ENCODE measurements around the gene ZYX. TPM values are rescaled to one million over a fixed set of nuclear protein-coding genes. Genes with fewer than 3 reads are reported as not detected.
A peak's percentile ranks its signal among the peaks of the same experiment; 100 is the strongest.

The ZYX gene, protein sequence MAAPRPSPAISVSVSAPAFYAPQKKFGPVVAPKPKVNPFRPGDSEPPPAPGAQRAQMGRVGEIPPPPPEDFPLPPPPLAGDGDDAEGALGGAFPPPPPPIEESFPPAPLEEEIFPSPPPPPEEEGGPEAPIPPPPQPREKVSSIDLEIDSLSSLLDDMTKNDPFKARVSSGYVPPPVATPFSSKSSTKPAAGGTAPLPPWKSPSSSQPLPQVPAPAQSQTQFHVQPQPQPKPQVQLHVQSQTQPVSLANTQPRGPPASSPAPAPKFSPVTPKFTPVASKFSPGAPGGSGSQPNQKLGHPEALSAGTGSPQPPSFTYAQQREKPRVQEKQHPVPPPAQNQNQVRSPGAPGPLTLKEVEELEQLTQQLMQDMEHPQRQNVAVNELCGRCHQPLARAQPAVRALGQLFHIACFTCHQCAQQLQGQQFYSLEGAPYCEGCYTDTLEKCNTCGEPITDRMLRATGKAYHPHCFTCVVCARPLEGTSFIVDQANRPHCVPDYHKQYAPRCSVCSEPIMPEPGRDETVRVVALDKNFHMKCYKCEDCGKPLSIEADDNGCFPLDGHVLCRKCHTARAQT
- total RNA-seq (2014; rRNA removed; shearing (Covaris generic); ENCODE audit: low replicate concordance) = 9.2 and 12.0 TPM in 2 replicates

DNA sequence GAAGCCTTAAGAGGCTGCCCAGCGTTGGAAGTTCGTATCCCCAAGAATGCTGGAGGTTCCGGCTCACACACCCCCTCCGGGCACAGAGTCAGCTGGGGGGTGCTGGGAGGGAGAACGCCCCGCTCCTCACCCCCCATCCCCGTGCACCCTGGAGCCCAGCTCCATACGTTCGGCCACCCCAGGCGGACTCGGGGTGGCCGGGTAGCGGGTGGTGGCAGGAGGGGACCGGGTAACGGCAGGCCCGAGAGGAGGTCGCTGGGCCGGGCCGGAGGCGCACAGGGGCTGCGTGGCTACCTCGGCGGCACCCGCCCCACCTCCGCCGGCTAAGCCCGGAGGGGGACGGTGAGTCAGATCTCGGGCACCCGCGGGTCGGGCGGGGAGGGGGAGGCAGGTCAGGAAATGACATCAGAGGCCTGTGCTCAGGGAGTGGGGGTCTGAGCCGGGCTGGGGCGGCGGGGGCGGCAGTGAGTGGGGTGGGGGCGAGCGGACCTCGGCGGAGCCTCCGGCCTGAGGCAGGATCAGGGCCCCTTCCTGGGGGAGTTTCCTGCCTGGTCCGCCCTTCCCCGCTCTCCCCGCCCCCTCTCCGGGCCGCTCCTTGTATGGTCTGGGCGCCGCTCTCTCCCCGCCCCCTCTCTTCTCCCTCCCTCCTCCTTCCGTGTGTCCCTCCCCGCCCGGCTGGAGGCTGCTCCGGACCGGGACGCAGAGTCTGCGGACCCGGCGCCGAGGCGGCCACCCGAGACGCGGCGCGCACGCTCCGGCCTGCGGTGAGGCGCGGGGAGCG, at the start of gene ZYX:
TSS of gene ZYX (plus strand) at position 700 of the 781 bp plus-strand sequence. CDS start 227 bp downstream, outside the sequence.
- H3K4me3 ChIP-seq (ENCODE audit: low read length) = peak within 1 kb of the TSS; percentile 83
- H3K27me3 ChIP-seq (ENCODE audit: low read length) = no peaks in the 10 kb centered on the region
- peaks cover 9% of the 10 kb centered on the region for H3K4me1 ChIP-seq (ENCODE audit: low read length)
- peak within 1 kb of the TSS; percentile 82 for H2AFZ ChIP-seq (ENCODE audit: low read length)
- no peak within 1 kb of the TSS for H3K27ac ChIP-seq (ENCODE audit: low read length)
- H3K9ac ChIP-seq (ENCODE audit: low read length) = peak within 1 kb of the TSS; percentile 85
- H3K79me2 ChIP-seq (ENCODE audit: low read length) = no peaks in the 10 kb centered on the region
- no peaks in the 10 kb centered on the region for H3K9me2 ChIP-seq (replicated peaks; ENCODE audit: insufficient read depth, low read length)
- no peaks in the 10 kb centered on the region for H3K9me3 ChIP-seq (ENCODE audit: low read length)
- peak; percentile 91 for DNase-seq
- H4K20me1 ChIP-seq (ENCODE audit: insufficient read depth, low read depth, low read length) = no peaks in the 10 kb centered on the region
- H3K36me3 ChIP-seq (ENCODE audit: insufficient read depth, low read length) = no peaks in the 10 kb centered on the region
- peak within 1 kb of the TSS; percentile 89 for H3K4me2 ChIP-seq (ENCODE audit: low read depth, low read length, poor library complexity, severe bottlenecking)

DNA sequence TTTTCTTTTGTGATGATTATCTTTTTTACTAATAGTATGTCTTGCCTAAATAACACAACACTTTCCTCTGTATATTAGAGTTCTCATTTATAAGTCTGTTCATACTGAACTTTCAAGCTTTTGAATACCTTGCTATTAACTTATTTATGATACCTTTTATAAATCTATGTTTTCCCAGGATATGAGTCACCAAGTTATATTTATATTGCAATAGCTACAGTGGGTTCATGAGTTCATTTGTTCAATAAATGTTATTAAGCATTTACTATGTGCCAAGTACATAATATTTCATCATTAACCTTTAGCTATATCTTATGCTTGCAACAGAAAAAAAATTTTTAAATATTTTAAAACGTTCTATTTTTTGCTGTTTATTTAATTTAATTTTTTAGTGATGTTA, 46.9 kb upstream of the ZYX start:
- no peaks in the 10 kb centered on the region for H3K4me1 ChIP-seq (ENCODE audit: low read length)
- H3K27ac ChIP-seq (ENCODE audit: low read length) = no peak overlapping the region
- H3K4me3 ChIP-seq (ENCODE audit: low read length) = no peak overlapping the region
- no peaks in the 10 kb centered on the region for H3K36me3 ChIP-seq (ENCODE audit: insufficient read depth, low read length)
- H3K9me2 ChIP-seq (replicated peaks; ENCODE audit: insufficient read depth, low read length) = no peaks in the 10 kb centered on the region
- H3K27me3 ChIP-seq (ENCODE audit: low read length) = no peaks in the 10 kb centered on the region
- no peak overlapping the region for H2AFZ ChIP-seq (ENCODE audit: low read length)
- no peak overlapping the region for H3K9ac ChIP-seq (ENCODE audit: low read length)
- no peak overlapping the region for H3K4me2 ChIP-seq (ENCODE audit: low read depth, low read length, poor library complexity, severe bottlenecking)
- no peak for DNase-seq
- H3K79me2 ChIP-seq (ENCODE audit: low read length) = no peaks in the 10 kb centered on the region
- H4K20me1 ChIP-seq (ENCODE audit: insufficient read depth, low read depth, low read length) = no peaks in the 10 kb centered on the region
- H3K9me3 ChIP-seq (ENCODE audit: low read length) = no peaks in the 10 kb centered on the region

DNA sequence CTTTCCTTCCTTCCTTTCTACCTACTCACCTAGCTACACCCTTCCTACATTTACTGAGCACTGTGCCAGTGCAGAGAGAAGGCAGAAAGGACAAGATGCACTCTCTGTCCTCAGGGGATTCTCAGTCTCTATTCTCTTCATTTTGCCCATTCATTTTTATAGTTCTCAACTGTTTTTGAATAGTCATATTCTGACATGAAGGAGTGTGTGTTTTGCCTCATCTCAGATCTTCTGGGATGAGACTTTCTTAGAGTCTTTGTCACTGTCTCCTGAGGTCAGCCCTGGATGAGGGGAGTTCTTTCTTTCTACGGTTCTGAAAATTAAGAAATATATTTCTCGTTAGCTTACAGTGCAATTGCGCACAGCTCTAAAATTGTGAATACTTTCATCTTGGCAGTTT, 43.9 kb upstream of the ZYX start:
- Histone ChIP-seq H2AFZ (ENCODE audit: low read length) (no peak overlapping the region), H3K27ac (ENCODE audit: low read length) (no peak overlapping the region), H3K4me3 (ENCODE audit: low read length) (no peak overlapping the region), H3K79me2 (ENCODE audit: low read length) (no peaks in the 10 kb centered on the region), H3K36me3 (ENCODE audit: insufficient read depth, low read length) (no peaks in the 10 kb centered on the region), H3K9me2 (replicated peaks; ENCODE audit: insufficient read depth, low read length) (no peaks in the 10 kb centered on the region), H3K4me1 (ENCODE audit: low read length) (no peaks in the 10 kb centered on the region), H3K4me2 (ENCODE audit: low read depth, low read length, poor library complexity, severe bottlenecking) (no peak overlapping the region), H4K20me1 (ENCODE audit: insufficient read depth, low read depth, low read length) (no peaks in the 10 kb centered on the region), H3K9ac (ENCODE audit: low read length) (no peak overlapping the region), H3K9me3 (ENCODE audit: low read length) (no peaks in the 10 kb centered on the region), H3K27me3 (ENCODE audit: low read length) (no peaks in the 10 kb centered on the region)
- DNase-seq = no peak

DNA sequence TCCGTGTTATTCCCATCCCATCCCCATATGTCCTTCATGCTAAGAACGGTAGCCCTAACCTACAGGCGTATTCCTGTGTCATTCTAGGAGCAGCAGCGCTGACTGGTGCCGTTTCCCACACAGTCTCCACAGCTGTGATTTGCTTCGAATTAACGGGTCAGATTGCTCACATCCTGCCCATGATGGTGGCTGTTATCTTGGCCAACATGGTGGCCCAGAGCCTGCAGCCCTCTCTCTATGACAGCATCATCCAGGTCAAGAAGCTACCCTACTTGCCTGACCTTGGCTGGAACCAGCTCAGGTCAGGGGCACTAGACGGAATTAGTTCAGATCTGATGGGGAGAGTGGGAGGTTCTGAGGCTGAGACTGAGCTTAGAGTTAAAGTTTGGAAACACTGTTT, 39.3 kb upstream of the ZYX start:
- Histone ChIP-seq H4K20me1 (ENCODE audit: insufficient read depth, low read depth, low read length) (no peaks in the 10 kb centered on the region), H3K36me3 (ENCODE audit: insufficient read depth, low read length) (no peaks in the 10 kb centered on the region), H3K9me2 (replicated peaks; ENCODE audit: insufficient read depth, low read length) (no peaks in the 10 kb centered on the region), H2AFZ (ENCODE audit: low read length) (no peak overlapping the region), H3K9me3 (ENCODE audit: low read length) (no peaks in the 10 kb centered on the region), H3K79me2 (ENCODE audit: low read length) (no peaks in the 10 kb centered on the region), H3K27ac (ENCODE audit: low read length) (no peak overlapping the region), H3K4me2 (ENCODE audit: low read depth, low read length, poor library complexity, severe bottlenecking) (no peak overlapping the region), H3K9ac (ENCODE audit: low read length) (no peak overlapping the region), H3K4me1 (ENCODE audit: low read length) (no peaks in the 10 kb centered on the region), H3K4me3 (ENCODE audit: low read length) (no peak overlapping the region), H3K27me3 (ENCODE audit: low read length) (no peaks in the 10 kb centered on the region)
- no peak for DNase-seq

DNA sequence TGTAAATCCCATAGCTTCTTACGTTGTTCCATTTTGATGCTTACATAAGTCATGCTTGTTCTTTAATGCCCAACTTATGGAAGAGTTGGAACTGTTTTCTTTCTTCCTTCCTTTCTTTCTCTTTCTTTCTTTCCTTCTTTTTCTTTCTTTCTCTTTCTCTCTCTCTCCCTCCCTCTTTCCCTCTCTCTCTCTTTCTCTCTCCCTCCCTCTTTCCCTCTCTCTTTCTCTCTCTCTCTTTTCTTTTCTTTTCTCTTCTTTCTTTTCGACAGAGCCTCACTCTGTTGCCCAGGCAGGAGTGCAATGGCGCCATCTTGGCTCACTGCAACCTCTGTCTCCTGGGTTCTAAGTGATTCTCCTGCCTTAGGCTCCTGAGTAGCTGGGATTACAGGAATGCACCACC, 37.5 kb upstream of the ZYX start:
- DNase-seq = no peak

DNA sequence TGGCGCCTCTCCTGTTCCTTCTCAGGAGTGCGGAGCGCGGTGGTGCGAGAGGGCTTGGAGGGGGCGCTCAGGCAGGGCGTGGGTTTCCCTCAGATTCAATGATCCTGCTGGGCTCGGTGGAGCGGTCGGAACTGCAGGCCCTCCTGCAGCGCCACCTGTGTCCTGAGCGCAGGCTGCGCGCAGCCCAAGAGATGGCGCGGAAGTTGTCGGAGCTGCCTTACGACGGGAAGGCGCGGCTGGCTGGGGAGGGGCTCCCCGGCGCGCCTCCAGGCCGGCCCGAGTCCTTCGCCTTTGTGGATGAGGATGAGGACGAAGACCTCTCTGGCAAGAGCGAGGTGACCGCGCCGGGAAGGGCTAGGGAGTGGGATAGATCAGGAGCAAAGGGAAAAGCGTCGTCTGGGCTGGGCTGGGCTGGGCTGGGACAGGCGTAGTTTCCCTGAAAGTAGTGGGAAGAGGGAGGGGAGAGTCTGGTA, 35.7 kb upstream of the ZYX start:
- Histone ChIP-seq H3K79me2 (ENCODE audit: low read length) (no peaks in the 10 kb centered on the region), H3K4me2 (ENCODE audit: low read depth, low read length, poor library complexity, severe bottlenecking) (no peak overlapping the region), H3K27me3 (ENCODE audit: low read length) (no peaks in the 10 kb centered on the region), H3K4me3 (ENCODE audit: low read length) (no peak overlapping the region), H2AFZ (ENCODE audit: low read length) (no peak overlapping the region), H3K27ac (ENCODE audit: low read length) (no peak overlapping the region), H3K9me3 (ENCODE audit: low read length) (no peaks in the 10 kb centered on the region), H3K9me2 (replicated peaks; ENCODE audit: insufficient read depth, low read length) (no peaks in the 10 kb centered on the region), H3K4me1 (ENCODE audit: low read length) (no peaks in the 10 kb centered on the region), H3K9ac (ENCODE audit: low read length) (no peak overlapping the region), H3K36me3 (ENCODE audit: insufficient read depth, low read length) (no peaks in the 10 kb centered on the region), H4K20me1 (ENCODE audit: insufficient read depth, low read depth, low read length) (no peaks in the 10 kb centered on the region)
- no peak for DNase-seq

More for the DNA sequence above, 37.5 kb upstream of the ZYX start:
- no peak overlapping the region for H3K27ac ChIP-seq (ENCODE audit: low read length)
- H3K79me2 ChIP-seq (ENCODE audit: low read length) = no peaks in the 10 kb centered on the region
- no peaks in the 10 kb centered on the region for H3K36me3 ChIP-seq (ENCODE audit: insufficient read depth, low read length)
- no peaks in the 10 kb centered on the region for H4K20me1 ChIP-seq (ENCODE audit: insufficient read depth, low read depth, low read length)
- no peaks in the 10 kb centered on the region for H3K9me3 ChIP-seq (ENCODE audit: low read length)
- H3K4me2 ChIP-seq (ENCODE audit: low read depth, low read length, poor library complexity, severe bottlenecking) = no peak overlapping the region
- H3K4me3 ChIP-seq (ENCODE audit: low read length) = no peak overlapping the region
- no peak overlapping the region for H3K9ac ChIP-seq (ENCODE audit: low read length)
- no peaks in the 10 kb centered on the region for H3K27me3 ChIP-seq (ENCODE audit: low read length)
- no peaks in the 10 kb centered on the region for H3K9me2 ChIP-seq (replicated peaks; ENCODE audit: insufficient read depth, low read length)
- H3K4me1 ChIP-seq (ENCODE audit: low read length) = no peaks in the 10 kb centered on the region
- H2AFZ ChIP-seq (ENCODE audit: low read length) = no peak overlapping the region

DNA sequence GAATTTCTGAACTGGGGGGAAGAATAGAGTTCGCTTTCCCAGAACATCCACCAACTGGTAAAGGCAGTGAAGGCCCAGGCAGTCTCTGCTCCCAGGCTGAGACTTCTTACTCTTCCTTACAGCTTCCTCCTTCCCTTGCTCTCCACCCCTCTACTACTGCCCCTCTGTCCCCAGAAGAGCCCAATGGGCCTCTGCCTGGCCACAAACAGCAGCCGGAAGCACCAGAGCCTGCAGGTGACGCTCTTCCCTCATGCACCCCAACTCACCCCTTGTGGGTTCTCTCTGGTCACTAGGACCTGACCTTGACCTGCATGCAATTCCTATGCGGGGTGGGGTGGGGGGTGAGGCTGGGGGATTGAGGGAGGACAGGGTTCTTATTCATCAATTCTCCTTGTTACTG, 35.1 kb upstream of the ZYX start:
- H3K79me2 ChIP-seq (ENCODE audit: low read length) = no peaks in the 10 kb centered on the region
- no peak overlapping the region for H3K4me2 ChIP-seq (ENCODE audit: low read depth, low read length, poor library complexity, severe bottlenecking)
- no peak overlapping the region for H3K27ac ChIP-seq (ENCODE audit: low read length)
- H3K4me1 ChIP-seq (ENCODE audit: low read length) = no peaks in the 10 kb centered on the region
- H3K9me3 ChIP-seq (ENCODE audit: low read length) = no peaks in the 10 kb centered on the region
- H3K4me3 ChIP-seq (ENCODE audit: low read length) = no peak overlapping the region
- no peaks in the 10 kb centered on the region for H3K36me3 ChIP-seq (ENCODE audit: insufficient read depth, low read length)
- no peaks in the 10 kb centered on the region for H3K9me2 ChIP-seq (replicated peaks; ENCODE audit: insufficient read depth, low read length)
- no peak for DNase-seq
- H4K20me1 ChIP-seq (ENCODE audit: insufficient read depth, low read depth, low read length) = no peaks in the 10 kb centered on the region
- no peak overlapping the region for H3K9ac ChIP-seq (ENCODE audit: low read length)
- H3K27me3 ChIP-seq (ENCODE audit: low read length) = no peaks in the 10 kb centered on the region
- H2AFZ ChIP-seq (ENCODE audit: low read length) = no peak overlapping the region

DNA sequence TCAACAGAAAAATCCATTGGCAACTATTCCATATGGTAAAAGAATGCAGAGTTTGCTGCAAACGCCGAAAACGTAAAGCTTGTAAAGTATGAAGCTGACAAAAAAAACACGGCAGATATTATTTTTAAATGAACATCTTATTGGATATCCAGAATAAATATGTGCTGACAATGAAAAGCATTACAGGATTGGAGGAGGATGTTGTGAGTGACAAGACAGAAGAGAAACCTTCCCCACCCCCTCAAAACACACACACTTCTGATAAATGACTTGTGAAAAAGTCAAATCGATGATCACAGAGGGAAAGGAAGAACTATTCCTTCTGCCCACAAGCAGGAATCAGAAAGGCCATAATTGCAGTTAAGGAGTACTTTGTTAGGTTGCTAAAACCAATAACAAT, 33.2 kb upstream of the ZYX start:
- Histone ChIP-seq H4K20me1 (ENCODE audit: insufficient read depth, low read depth, low read length) (no peaks in the 10 kb centered on the region), H3K9me2 (replicated peaks; ENCODE audit: insufficient read depth, low read length) (no peaks in the 10 kb centered on the region), H2AFZ (ENCODE audit: low read length) (no peak overlapping the region)

More for the DNA sequence above, 33.2 kb upstream of the ZYX start:
- Histone ChIP-seq H3K4me3 (ENCODE audit: low read length) (no peak overlapping the region), H3K27me3 (ENCODE audit: low read length) (no peaks in the 10 kb centered on the region), H3K79me2 (ENCODE audit: low read length) (no peaks in the 10 kb centered on the region), H3K4me2 (ENCODE audit: low read depth, low read length, poor library complexity, severe bottlenecking) (no peak overlapping the region), H3K36me3 (ENCODE audit: insufficient read depth, low read length) (no peaks in the 10 kb centered on the region), H3K9me3 (ENCODE audit: low read length) (no peaks in the 10 kb centered on the region), H3K4me1 (ENCODE audit: low read length) (no peaks in the 10 kb centered on the region), H3K27ac (ENCODE audit: low read length) (no peak overlapping the region), H3K9ac (ENCODE audit: low read length) (no peak overlapping the region)
- DNase-seq = no peak
